ENCODE data around the gene KCNJ4.

DNA sequence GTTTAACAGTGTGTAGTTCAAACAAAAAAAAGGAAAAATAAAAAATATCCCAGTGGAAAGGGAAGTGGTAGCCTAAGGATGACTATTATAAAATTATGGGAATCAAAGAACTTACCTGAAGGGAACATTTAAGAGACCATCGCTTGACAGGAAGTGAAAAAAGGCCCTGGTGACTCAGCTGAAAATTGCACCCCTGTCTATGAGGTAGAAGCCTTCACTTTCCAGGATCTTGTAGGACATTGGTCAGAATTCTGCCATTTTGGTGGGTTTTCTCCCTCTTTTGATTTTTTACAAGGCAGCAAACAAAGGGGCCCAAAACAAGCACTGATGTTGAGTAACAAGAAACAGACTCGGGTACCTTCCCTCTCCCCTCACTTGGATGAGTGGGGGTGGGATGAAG, 35.5 kb upstream of the KCNJ4 start:
- TF ChIP-seq CTCF (optimal IDR thresholded peaks at IDR 0.05 in 1 of 3, IDR thresholded peaks at IDR 0.05 in 1 of 3, conservative IDR thresholded peaks at IDR 0.05 in 1 of 3; ENCODE audit: extremely low read depth in 1 of 3, insufficient read depth in 2 of 3, low read length in 3 of 3) (no peak), EZH2 (IDR thresholded peaks at IDR 0.05; ENCODE audit: low read length) (no peak)
